ENCODE results near the gene PDIK1L. TPM values are rescaled to one million over a fixed set of nuclear protein-coding genes. Genes with fewer than 3 reads are reported as not detected.
A peak's percentile ranks its signal among the peaks of the same experiment; 100 is the strongest.

The PDIK1L gene
- total and polyA plus RNA-seq, 2 of the 8 experiments (the other 6 are each of a cell fraction or from before 2014, with no cell fraction given): 0.95 to 4.5 TPM

DNA sequence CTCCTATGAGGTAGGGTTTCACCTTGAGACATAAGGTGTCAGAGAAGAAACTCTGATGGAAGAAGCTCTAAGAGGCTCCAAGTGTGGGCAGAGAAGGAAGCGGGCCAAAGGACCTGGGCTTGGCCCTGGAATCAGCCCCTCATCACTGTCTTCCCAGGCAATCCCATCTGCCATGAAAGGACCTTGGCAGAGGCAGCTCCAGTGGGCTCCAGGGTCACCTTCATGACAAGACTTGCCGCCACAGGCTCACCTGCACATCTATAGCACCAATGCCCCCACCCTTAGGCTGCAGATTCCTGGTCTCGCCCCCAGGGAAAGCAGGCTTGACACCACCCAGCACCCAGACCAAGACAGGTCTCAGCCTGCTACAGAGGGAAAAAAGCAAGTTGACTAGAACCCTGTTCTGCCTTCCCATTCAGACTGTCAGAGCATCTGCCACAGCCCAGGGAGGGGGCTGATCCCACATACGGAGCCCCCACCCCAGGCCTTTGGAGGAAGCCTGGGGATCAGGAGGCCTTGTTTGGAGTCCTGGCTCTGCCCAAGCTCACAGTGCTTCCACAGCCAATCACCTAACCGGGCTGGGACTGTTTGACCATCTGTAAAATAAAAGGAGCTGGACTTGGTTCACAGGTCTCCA lies 46.8 kb downstream of the PDIK1L start:
- DNase-seq (ENCODE audit: low read depth in 1 of 2, low spot score in 2 of 2) (no peak), FAIRE-seq (no peak)
- no peak overlapping the region for H3K56ac ChIP-seq (replicated peaks; ENCODE audit: insufficient read length, low read depth, low read length)
- H3K14ac ChIP-seq (ENCODE audit: insufficient read length): no peak overlapping the region
- no peak overlapping the region for H2BK15ac ChIP-seq (ENCODE audit: low read length)
- H3K18ac ChIP-seq (ENCODE audit: extremely low read depth, low read length): peak overlapping the region; percentile 24; the same call in 1 of the 2 replicates
- no peak overlapping the region for H4K8ac ChIP-seq (ENCODE audit: extremely low read depth, insufficient read depth, low read length)
- H3K4me3 ChIP-seq (ENCODE audit: extremely low read depth in 1 of 4, insufficient read depth in 2 of 4, low read depth in 3 of 4, low read length in 4 of 4): no peak overlapping the region
- H3K27me3 ChIP-seq (replicated peaks in 1 of 4; ENCODE audit: control insufficient read depth in 3 of 4, extremely low read depth in 1 of 4, insufficient read depth in 3 of 4, low read length in 3 of 4): peaks cover 49 to 95% (median 89%) of the 10 kb centered on the region in 4 experiments
- 74% methylated on average over 5 of the region's 5 CpGs; no CpG with 5 or more reads in 1 of the 2 experiments for whole genome bisulfite sequencing, 2 experiments (ENCODE audit: extremely low coverage in 1 of 2, insufficient coverage in 1 of 2, insufficient read length in 1 of 2, insufficient replicate concordance in 2 of 2, low coverage in 1 of 2, low lambda C conversion rate in 2 of 2, missing lambda C conversion rate in 1 of 2)
- peaks cover 13% of the 10 kb centered on the region for H3K23me2 ChIP-seq (ENCODE audit: low read depth, low read length)
- H4K91ac ChIP-seq (replicated peaks; ENCODE audit: insufficient read length, low read length): no peak overlapping the region
- H3K4me1 ChIP-seq (replicated peaks in 1 of 4; ENCODE audit: control insufficient read depth in 3 of 4, insufficient read depth in 4 of 4, low read length in 3 of 4): peaks cover 14 to 57% (median 30%) of the 10 kb centered on the region in 4 experiments
- peaks cover 13% of the 10 kb centered on the region in 2 experiments for H4K20me1 ChIP-seq (replicated peaks in 1 of 2; ENCODE audit: control insufficient read depth in 1 of 2, insufficient read depth in 2 of 2, low read length in 2 of 2)
- H2AK5ac ChIP-seq (ENCODE audit: low read depth, low read length): no peak overlapping the region
- H2BK20ac ChIP-seq (ENCODE audit: low read length): 0 out of 2 replicates have a peak overlapping the region, but pooled peaks have one; percentile 6
- H3K23ac ChIP-seq (ENCODE audit: insufficient read length): no peak overlapping the region
- H3K36me3 ChIP-seq (ENCODE audit: control insufficient read depth in 2 of 4, insufficient read depth in 4 of 4, low read length in 3 of 4): no peaks in the 10 kb centered on the region
- no peak overlapping the region for H4K5ac ChIP-seq (ENCODE audit: insufficient read length, low read depth, low read length)
- no peak overlapping the region for H3K9ac ChIP-seq (replicated peaks in 1 of 4; ENCODE audit: extremely low read depth in 1 of 4, low read depth in 3 of 4, low read length in 3 of 4)
- H3K27ac ChIP-seq (ENCODE audit: low read depth, low read length): no peak overlapping the region
- ChIA-PET POLR2A (ENCODE audit: partially characterized antibody) (interaction anchor here (0.5 to 1.2 kb wide), 2 partner anchors 12 to 937 kb away, joined by 3 read pairs; partner anchors contain the start of gene ZNF593), CTCF (ENCODE audit: partially characterized antibody) (interaction anchor here (0.8 to 6.0 kb wide), 3 partner anchors 10 to 15 kb away, joined by 3 to 47 read pairs (median 32); partner anchors contain the start of genes C1orf232 and ZNF593)
- H2BK12ac ChIP-seq (ENCODE audit: low read depth, low read length): no peak overlapping the region
- no peaks in the 10 kb centered on the region for H3K79me1 ChIP-seq (ENCODE audit: low read depth, low read length)
- H3K4ac ChIP-seq (replicated peaks; ENCODE audit: insufficient read length, low read depth, low read length): no peak overlapping the region
- H2BK120ac ChIP-seq (replicated peaks; ENCODE audit: low read depth, low read length): no peak overlapping the region
- no peaks in the 10 kb centered on the region for H3K9me3 ChIP-seq (ENCODE audit: insufficient read depth in 2 of 2, low read depth in 1 of 2, low read length in 1 of 2)
- H2BK5ac ChIP-seq (ENCODE audit: low read depth, low read length): no peak overlapping the region
- H3K79me2 ChIP-seq (ENCODE audit: control insufficient read depth in 1 of 2, insufficient read depth in 2 of 2, low read length in 2 of 2): no peaks in the 10 kb centered on the region
- H2AFZ ChIP-seq (ENCODE audit: low read length): no peak overlapping the region
- H3K4me2 ChIP-seq (ENCODE audit: insufficient read depth in 1 of 2, low read depth in 2 of 2, low read length in 2 of 2): peak overlapping the region; percentile 16 to 41; a peak in 1 of 4 replicates
- TF ChIP-seq RNF2 (IDR thresholded peaks at IDR 0.05; ENCODE audit: borderline replicate concordance, low read depth, low read length, missing control alignments, poor library complexity, severe bottlenecking) (no peak), RBBP5 (IDR thresholded peaks at IDR 0.05; ENCODE audit: borderline replicate concordance, low read depth, low read length) (no peak), TBP (IDR thresholded peaks at IDR 0.05; ENCODE audit: low read depth, low read length) (no peak), KDM4A (IDR thresholded peaks at IDR 0.05; ENCODE audit: low read depth, low read length, severe bottlenecking) (no peak), CHD1 (IDR thresholded peaks at IDR 0.05; ENCODE audit: low read depth, low read length) (no peak), JUND (IDR thresholded peaks at IDR 0.05; ENCODE audit: low read length) (no peak)
- TF ChIP-seq, protein P1, sequence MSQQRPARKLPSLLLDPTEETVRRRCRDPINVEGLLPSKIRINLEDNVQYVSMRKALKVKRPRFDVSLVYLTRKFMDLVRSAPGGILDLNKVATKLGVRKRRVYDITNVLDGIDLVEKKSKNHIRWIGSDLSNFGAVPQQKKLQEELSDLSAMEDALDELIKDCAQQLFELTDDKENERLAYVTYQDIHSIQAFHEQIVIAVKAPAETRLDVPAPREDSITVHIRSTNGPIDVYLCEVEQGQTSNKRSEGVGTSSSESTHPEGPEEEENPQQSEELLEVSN (IDR thresholded peaks at IDR 0.05): no peak
